HG03442 (cell line): ENCODE measurements around the gene UPK1B.
"Not testable (repeated sequence)": the region's sequence is repeated elsewhere in the genome, so short reads cannot be mapped to it uniquely, and the experiment has no call there.

ENCODE experiments used
- ATAC-seq: cut with Tn5 transposase; IDR thresholded peaks from one replicate; pipeline ENCODE4 v1.9.1; 2021; ENCODE audit warnings: mild to moderate bottlenecking, moderate library complexity; ENCODE audit not compliant: unreplicated experiment

Gene UPK1B

GRCh38 chr3:119221779-119222320 lies 48.5 kb downstream of the UPK1B start:
- ATAC-seq, result no peak

DNA sequence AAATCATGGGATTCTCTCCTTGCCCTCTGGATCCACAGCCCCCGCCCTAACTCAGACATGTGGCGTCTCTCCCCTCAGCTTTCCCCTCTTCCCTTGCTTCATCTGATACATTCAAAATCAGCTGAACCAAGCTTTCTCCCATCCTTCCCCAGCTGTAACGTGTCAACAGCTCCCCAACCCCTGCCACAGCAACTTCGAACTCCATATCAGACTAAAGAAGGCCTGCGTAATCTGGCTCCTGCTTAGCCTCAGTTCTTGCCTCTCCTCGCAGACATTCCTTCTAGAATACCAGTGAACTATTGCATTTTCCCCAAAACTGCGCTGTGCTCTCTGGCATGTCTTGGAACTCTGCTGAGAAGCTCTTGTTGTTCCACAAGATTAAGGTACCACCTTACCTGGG lies 49.0 kb downstream of the UPK1B start:
- ATAC-seq, result no peak

- no peak for ATAC-seq
Measured at GRCh38 chr3:119223511-119223910, 50.1 kb downstream of the UPK1B start.

- no peak for ATAC-seq
Measured at GRCh38 chr3:119225121-119225520, 51.7 kb downstream of the UPK1B start.

GRCh38 chr3:119227070-119227850 lies 53.9 kb downstream of the UPK1B start:
- no peak for ATAC-seq

GRCh38 chr3:119228373-119229145 lies 55.2 kb downstream of the UPK1B start:
- ATAC-seq, result no peak

- ATAC-seq, result no peak
Measured at GRCh38 chr3:119229190-119229589, 55.8 kb downstream of the UPK1B start.

DNA sequence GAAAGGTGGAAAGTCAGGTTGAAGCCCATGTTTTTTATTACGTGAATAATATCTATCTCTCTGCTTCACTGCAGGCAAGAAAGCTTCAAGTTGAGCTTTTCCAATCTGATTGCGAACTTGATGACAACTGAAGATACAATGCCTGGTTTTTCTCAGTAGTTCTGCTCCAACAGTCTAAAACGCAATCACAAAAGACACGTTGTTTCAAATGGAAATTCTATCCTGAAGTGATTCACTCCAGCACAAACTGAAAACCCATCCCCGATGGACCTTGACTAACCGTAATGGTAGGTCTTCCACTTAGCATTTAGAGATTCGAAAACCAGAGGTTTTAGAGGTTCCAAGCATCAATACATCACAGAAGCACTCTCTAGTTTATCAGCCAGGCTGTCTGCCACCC lies 56.7 kb downstream of the UPK1B start:
- no peak for ATAC-seq

DNA sequence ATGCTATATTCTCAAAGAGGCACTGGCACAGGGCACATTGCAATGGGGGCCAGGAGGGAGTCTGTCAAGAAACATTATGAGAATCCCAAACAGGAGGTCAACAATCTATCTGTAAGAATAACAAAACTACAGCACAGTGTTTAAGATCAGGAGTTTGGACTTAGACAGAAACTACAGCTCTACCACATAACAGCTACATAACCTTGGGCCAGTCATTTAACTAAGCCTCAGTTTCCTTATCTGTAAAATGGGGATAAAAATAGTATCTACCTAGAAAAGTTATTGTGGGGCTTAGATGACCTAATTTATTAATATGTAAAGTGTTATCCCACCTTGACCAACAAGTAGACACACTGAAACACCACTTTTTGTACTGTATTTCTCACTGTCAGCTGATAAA lies 57.3 kb downstream of the UPK1B start:
- ATAC-seq, result no peak

- no peak for ATAC-seq
Measured at GRCh38 chr3:119234610-119235009, 61.2 kb downstream of the UPK1B start.

DNA sequence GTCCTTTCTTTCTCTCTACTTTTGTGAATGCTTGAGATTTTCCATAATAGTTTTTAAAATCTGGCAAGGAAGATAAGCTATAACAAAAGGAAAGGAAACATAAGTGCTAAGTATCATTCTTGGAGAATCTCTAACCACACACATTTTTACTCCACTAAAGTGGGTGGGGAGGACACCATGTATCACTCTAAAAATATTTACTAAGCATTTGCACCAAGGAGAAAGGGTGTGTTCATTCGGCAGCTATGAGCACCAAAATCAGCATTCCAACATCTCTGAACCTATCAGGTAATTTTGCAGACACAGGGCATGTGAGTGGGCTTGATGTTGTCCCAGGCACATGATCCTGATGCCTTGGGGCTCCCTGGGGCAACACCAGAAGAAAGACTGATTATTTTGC lies 61.8 kb downstream of the UPK1B start:
- no peak for ATAC-seq

GRCh38 chr3:119236756-119237155 lies 63.4 kb downstream of the UPK1B start:
- ATAC-seq, result no peak

DNA sequence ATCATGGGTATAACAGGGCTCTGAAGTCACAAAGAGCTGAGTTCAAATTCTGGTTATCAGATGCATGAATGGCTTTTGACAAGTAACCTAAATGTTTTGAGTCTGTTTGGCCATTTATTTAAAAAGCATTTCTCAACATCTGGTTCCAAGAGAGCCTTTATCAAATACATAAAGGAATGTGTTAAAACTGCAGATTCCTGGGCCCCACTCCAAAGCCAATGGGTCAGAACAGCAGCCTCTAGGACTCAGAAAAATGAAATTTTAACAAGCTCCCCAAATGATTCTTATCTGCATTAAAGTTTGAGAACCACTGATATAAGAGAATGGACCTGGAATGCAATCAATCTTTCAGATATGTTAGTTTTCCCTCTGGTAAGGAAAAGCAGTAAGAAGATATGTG lies 63.9 kb downstream of the UPK1B start:
- ATAC-seq, result no peak

DNA sequence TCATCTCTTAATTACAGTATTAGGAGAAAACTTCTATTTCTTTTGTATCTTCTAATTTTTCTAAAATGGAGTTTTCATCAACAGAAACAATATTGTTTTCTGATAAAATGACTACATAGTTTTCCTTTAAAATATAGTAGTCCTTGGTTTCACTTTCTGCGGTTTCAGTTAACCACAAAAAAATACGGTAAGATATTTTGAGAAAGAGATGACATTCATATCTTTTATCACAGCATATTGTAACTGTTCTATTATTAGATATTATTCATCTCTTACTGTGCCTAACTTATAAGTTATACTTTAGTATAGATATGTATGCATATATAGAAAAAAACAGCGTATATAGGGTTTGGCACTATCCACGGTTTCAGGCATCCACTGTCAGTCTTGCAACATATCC lies 65.0 kb downstream of the UPK1B start:
- ATAC-seq, result no peak

GRCh38 chr3:119239206-119239820 lies 65.9 kb downstream of the UPK1B start:
- no peak for ATAC-seq

- ATAC-seq, result peak; percentile 13
Measured at GRCh38 chr3:119240101-119240590, 66.7 kb downstream of the UPK1B start.

DNA sequence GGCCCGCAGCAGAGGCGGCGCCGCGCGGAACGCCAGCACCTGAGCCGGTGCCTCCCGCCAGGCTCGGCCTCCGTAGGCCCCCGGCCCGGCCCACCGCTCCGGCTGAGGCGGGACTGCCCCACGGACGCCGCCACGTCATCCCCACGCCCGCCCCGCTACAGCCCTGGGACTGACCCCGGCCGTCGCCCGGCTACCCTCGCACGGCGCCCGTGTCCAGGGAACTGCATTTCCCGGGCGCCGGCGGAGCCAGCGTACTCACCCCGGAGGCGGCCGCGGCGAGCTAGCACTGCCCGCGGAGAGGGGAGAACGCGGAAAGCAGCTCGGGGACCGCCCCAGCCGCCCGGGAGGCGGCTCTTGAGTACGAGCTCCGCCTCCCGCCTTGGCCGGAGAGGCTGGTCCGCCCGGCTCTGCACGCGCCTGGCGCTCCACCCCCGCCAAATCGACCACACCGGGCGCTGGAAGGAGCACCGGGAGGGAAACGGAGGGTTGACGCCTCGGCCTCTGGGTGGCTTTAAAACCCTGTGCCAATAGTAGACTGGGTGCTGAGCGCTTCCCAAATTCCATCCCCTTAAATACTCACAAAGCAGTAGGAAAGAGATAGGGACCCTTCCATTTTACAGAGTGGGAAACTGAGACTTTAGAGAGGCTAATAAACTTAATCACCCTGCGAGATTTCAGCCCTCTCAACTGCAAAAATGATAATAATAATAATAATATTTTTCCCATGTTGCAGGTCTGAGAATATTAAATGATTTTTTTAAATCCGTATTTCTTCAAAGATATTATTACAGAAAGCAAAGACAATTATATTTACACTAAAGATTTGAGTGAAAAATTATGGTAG lies 67.4 kb downstream of the UPK1B start, which contains the start of gene B4GALT4:
B4GALT4 (minus strand) TSS at position 288 of the 844 bp plus-strand sequence. CDS start 10,779 bp downstream, outside the sequence.
- ATAC-seq, result peak; percentile 83

GRCh38 chr3:119242387-119243057 lies 69.1 kb downstream of the UPK1B start:
- ATAC-seq, result not testable (repeated sequence)

- not testable (repeated sequence) for ATAC-seq
Measured at GRCh38 chr3:119243058-119243529, 69.7 kb downstream of the UPK1B start.

DNA sequence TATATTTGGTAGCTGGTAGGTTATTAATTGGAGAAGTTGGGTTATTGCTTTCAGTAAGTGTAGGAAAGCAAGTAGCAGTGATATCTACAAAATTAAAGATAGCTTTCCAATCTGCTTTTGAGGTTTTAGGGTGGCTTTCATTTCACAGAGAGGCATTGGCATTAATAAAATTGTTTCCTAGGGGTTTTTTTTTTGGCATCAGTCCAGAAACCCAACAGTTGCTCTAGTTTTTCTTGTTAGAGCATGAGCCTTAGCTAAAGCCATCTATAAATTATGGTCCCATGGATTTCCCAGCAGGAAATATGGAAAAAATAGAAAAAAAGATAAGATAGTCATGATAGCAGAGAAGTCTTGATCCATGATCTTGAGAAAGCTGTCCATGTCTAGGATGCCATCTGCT lies 70.3 kb downstream of the UPK1B start:
- no peak for ATAC-seq
